SKM-1 treated with dmso at 0.1 percent for 144 hours (cell line): ENCODE data around the gene SLC7A6OS.
A peak's percentile ranks its signal among the peaks of the same experiment; 100 is the strongest.
"Not testable (repeated sequence)": the region's sequence is repeated elsewhere in the genome, so short reads cannot be mapped to it uniquely, and the experiment has no call there.

Experiments
- DNase-seq: peaks from one replicate; lab custom pipeline; 2025; ENCODE audit not compliant: unreplicated experiment; lab: John Stamatoyannopoulos, UW

Gene SLC7A6OS

GRCh38 chr16:68299571-68300453, 10.9 kb downstream of the SLC7A6OS start:
- DNase-seq = no peak

DNA sequence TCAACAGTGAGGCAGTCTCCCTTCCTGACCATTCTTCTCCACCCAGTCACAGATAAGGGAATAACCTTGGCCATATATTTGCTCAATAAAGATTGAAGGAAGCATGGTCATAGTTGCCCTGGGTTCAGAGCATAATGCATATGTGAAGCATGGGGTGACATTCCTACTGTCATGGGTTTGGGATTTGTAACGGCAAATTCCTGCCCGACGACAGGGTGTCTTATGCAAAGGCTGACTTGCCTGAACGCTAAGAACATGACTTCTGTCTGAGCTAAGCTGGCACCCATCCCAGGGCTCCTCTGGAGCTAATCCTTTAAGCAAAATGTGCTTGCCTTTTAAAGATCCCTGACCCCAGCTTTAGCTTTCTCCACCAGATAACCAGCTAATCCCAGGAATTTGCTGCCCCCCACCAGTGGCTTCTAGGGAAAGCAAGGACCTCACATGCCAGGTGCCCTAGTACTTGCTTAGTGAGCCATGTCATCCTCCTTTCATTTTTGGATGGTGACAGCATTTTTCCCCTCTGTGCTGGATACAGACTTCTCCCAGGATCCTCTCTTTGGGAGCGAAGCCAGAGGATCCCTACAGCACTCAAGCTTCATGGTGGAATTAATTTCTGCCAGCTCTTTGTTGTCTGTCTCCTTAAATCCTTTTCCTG, 11.7 kb downstream of the SLC7A6OS start:
- no peak for DNase-seq

DNA sequence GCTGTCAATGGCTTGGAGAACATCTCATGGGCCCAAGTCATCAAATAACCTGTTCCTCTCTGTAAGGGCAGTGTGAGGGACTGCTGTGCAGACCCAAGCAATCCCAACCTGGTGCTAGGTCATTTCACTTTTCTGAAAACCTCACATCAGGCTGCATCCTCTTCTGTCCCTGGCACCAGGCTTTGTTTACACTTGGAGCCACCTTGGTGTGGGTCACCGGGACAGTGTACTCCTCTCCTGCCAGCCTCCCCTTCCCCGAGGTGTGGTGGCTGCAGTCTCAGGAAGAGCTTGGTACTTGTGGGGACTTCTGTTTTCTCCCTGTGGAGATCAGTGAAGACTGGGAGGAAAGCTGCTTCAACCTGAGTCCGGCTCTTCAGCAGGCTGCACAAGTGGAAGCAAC, 12.4 kb downstream of the SLC7A6OS start:
- DNase-seq = no peak

GRCh38 chr16:68297908-68298307, 12.8 kb downstream of the SLC7A6OS start:
- no peak for DNase-seq

DNA sequence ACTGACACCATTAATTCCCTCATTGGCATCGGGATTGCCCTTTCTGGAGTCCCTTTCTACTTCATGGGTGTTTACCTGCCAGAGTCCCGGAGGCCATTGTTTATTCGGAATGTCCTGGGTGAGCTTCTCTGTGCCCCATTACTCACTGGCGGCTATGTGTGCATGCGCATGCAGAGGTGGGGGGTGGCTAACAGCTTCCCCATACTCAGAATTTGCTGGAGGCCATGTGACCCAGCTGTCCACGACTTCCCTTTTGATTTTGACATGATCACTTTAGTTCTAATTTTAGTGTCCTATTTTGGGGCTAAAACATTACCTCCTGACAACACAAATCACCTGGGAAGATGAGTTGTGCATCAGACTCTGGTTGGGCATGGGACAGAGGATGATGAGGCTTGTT, 14.1 kb downstream of the SLC7A6OS start:
- no peak for DNase-seq

- no peak for DNase-seq
These were observed 14.5 kb downstream of the SLC7A6OS start for GRCh38 chr16:68296291-68296690.

DNA sequence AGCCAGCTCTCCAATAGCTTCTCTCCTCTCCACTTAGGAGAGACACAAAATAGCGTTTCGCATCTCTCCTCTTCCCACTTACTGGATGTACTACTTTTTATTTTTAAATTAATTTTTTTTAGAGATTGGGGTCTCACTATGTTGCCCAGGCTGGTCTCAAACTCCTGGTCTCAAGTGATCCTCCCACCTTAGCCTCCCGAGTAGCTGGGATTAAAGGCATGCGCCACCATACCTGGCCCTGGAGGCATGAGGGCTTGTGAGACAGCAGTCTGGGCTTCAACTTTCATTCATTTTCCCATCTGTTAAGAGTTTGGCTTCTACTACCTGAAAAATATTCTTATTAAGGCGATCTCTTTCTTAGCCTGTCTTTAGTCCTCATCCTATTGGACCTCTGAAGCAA, 18.3 kb downstream of the SLC7A6OS start:
- no peak for DNase-seq

- DNase-seq = no peak
These were observed 19.5 kb downstream of the SLC7A6OS start for GRCh38 chr16:68291227-68291626.

GRCh38 chr16:68290450-68290849, 20.3 kb downstream of the SLC7A6OS start:
- no peak for DNase-seq

- peak; percentile 21 for DNase-seq
These were observed 21.0 kb downstream of the SLC7A6OS start for GRCh38 chr16:68289621-68290329.

DNA sequence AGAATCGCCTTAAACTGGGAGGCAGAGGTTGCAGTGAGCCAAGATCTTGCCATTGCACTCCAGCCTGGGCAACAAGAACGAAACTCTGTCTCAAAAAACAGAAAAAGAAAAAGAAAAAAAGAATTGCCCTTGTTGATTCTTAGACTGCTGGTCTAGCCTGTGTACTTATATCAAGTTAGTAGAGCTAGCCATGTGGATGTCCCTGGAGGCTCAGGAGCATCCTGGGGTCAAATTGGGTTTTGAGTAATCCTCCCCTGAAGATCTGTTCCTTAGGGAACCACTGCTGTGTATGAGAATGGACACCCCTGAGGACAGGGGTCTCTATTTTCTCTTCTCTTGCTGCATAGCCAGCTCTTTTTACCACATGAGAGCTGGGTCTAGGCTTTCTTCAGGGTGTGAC, 21.5 kb downstream of the SLC7A6OS start:
- no peak for DNase-seq

GRCh38 chr16:68288796-68289195, 21.9 kb downstream of the SLC7A6OS start:
- DNase-seq = not testable (repeated sequence)

GRCh38 chr16:68288252-68288650, 22.5 kb downstream of the SLC7A6OS start:
- no peak for DNase-seq

- no peak for DNase-seq
These were observed 23.2 kb downstream of the SLC7A6OS start for GRCh38 chr16:68287276-68288251.

DNA sequence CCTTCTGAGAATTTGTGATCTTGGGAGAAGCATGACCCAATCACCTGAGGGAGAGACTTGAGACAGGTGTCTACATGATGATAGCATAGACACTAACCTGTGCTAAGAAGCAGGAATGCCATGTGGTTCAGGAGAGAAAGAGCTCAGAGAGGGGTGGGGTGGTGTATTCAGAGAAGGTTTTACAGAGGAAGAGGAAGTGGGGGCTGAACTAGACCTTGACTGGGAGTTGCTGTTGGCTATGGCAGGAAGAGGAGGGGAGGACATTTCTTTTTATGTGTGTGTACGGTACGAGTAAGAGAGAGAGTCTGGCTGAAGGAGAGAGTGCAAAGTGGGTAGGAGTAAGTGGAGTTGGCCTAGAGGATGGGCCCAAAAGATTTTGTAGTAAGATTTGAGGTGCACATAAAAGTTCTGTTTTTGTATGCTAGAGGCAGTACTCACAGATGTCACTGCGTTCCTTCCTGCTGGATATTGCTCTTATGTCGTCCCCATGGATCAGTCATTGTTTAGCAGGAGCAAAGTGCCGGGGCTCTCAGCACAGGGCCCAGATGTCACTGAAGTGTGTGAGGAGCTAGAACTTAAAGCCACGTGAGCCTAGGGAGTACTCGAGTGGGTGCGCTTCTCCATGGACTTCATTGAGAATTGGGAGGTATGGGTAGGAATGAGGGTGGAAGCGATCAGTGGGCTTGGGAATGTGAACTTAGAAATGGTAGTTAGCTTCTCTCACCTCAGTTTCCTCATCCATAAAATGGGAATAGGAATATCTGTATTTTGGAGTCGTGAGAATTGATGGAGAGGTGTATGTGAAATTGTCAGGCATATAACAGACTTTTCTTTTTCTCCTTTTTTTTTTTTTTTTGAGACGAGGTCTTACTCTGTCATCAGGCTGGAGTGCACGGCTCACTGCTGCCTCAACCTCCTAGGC, 24.3 kb downstream of the SLC7A6OS start:
- peak; percentile 78 for DNase-seq

DNA sequence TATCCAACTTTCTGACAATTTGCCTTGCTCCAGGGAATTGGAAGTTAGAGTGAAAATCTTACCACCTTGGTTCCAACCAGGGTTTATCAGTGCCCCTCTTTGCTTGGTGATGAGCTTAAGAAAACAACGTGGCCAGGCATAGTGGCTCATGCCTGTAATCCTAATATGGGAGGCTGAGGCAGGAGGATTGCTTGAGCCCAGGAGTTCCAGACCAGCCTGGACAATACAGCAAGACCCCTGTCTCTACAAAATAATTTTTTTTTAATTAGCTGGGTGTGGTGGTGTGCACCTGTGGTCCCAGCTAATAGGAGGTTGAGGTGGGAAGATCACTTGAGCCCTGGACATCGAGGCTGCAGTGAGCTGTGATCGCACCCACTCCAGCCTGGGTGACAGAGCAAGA, 25.1 kb downstream of the SLC7A6OS start:
- no peak for DNase-seq

DNA sequence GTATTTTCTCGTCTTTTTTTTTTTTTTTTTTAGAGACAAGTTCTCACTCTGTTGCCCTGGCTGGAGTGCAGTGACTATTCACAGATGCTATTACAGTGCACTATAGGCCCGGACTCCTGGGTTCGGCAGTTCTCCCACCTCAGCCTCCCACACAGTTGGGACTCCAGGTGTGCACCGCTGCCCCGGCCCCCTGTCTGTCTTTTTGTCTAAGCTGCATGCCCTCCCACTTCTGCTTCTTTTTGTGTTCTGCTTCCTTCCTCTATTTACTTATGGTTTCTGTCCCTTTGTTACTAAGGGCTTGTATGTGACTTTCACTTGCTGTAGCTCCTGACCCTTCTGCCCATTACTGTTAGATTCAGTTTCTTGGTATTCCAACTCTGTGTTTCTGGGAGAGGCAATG, 25.9 kb downstream of the SLC7A6OS start:
- peak; percentile 80 for DNase-seq

DNA sequence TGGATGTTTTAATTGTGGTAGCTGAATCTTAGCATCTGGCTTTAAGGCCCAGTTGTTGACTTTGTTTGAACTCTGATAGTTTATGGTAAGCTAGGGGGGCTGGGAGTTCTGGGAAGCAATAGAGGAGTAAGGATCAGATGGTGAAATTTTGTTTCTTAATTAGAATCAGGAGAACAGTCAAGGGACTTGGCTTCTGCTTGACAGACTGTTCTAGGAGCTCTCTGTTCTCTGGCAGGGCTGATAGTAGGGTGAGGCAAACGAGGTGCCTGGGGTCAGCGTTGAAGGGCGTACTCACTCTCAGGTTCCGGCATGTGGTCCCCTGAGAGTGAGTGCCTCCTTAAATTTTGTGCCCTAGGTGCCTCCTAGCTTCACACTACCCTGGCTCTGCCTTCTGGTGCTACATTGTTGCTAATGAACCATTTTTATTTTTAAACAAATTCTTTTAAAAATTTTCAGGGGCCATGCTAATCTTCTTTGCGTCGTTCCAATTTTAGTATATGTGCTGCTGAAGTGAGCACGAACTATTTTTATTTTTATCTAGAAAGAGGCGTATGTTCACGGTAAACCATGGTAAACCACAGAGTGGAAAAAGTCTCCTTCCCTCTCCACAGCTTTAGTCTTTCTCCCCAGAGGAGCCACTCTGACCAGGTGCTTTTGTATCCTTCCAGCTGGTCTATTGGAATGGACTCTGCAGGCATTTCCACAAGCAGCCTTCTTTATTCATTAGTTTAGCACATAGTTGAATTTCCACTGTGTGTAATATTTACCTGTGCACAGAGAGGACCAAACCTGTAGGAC, 26.7 kb downstream of the SLC7A6OS start:
- no peak for DNase-seq

DNA sequence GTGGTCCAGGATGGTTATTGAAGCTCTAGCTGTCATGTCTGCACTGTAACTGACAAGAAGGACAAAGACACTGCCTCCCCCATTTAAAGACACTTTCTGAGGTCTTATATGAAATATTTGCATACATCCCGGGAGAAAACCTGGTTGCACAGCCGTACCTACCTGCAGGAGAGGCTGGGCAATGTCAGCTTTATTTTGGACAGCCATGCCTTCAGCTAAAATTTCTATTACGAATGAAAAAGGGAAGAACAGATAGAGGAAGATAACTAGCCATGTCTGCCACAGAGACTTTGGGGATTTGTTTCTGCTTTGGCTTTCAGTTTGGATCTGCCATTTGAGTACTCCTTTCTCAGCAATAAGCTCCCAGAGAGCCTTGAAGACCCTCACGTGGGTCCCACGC, 27.4 kb downstream of the SLC7A6OS start:
- no peak for DNase-seq
